ENCODE data around the gene SPEG.

The SPEG gene

GRCh38 chr2:219464286-219465032 is 29.8 kb downstream of the SPEG start:
- DNase-seq: no peak

GRCh38 chr2:219465659-219466561 is 31.3 kb downstream of the SPEG start:
- no peak for DNase-seq

DNA sequence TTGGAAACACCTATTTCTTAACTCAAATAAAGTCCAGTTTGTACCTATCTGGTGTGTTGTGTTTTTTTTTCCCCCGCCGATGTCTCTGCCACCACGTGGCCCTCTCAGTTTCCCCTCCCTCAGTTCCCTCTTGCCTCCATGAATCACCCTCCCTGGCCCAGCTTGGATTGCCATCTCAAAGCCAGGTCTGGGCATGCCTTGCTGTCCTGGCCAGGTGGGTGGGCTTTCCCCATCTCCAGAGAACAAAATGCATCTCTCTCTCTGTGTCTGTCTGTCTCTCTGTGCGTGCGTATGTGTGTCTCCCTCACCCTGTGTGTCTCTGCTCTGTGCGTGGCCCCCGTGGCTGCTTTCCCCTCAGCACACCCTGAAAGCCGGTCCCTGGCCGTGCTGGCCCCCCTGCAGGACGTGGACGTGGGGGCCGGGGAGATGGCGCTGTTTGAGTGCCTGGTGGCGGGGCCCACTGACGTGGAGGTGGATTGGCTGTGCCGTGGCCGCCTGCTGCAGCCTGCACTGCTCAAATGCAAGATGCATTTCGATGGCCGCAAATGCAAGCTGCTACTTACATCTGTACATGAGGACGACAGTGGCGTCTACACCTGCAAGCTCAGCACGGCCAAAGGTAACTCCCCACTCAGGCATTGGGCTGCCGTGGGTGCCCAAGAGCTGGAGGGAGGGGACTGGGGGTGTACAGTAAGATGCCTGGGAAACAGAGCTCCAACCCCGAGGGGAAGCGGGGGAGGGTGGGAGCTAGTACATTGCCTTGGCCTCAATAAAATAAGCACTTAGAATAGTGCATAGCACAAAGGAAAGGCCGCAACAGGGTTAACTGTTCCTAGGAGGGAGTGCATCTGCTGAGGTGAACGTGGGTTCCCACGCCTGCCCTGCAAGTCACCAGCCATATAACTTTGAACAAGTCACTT is 32.4 kb downstream of the SPEG start:
- no peak for DNase-seq

GRCh38 chr2:219467736-219468075 is 33.1 kb downstream of the SPEG start:
- DNase-seq: no peak

- DNase-seq: no peak
These were observed 34.0 kb downstream of the SPEG start for GRCh38 chr2:219468410-219469185.

DNA sequence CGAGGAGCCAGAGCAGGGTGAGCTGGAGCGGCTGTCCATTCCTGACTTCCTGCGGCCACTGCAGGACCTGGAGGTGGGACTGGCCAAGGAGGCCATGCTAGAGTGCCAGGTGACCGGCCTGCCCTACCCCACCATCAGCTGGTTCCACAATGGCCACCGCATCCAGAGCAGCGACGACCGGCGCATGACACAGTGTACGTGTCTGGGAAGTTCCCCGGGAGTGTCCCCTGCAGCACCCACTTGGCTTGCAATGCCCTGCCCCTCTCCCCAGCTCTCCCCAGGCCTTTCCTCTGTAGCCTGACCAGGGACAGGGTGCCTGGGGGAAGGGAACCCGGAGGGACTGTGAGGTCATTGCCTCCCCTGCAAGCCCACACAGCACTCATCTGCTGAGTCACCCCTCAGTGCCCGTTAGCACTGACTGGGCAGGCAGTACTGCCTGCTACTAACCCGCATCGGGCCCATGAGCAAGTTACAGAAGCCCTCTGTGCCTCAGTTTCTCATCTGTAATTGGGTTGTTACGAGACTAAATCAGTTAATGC is 34.6 kb downstream of the SPEG start:
- no peak for DNase-seq

- DNase-seq: no peak
These were observed 35.8 kb downstream of the SPEG start for GRCh38 chr2:219470429-219470828.

GRCh38 chr2:219471476-219472371 is 37.1 kb downstream of the SPEG start:
- no peak for DNase-seq

- no peak for DNase-seq
These were observed 38.1 kb downstream of the SPEG start for GRCh38 chr2:219472629-219473187.

GRCh38 chr2:219473511-219473910 is 38.9 kb downstream of the SPEG start:
- no peak for DNase-seq

DNA sequence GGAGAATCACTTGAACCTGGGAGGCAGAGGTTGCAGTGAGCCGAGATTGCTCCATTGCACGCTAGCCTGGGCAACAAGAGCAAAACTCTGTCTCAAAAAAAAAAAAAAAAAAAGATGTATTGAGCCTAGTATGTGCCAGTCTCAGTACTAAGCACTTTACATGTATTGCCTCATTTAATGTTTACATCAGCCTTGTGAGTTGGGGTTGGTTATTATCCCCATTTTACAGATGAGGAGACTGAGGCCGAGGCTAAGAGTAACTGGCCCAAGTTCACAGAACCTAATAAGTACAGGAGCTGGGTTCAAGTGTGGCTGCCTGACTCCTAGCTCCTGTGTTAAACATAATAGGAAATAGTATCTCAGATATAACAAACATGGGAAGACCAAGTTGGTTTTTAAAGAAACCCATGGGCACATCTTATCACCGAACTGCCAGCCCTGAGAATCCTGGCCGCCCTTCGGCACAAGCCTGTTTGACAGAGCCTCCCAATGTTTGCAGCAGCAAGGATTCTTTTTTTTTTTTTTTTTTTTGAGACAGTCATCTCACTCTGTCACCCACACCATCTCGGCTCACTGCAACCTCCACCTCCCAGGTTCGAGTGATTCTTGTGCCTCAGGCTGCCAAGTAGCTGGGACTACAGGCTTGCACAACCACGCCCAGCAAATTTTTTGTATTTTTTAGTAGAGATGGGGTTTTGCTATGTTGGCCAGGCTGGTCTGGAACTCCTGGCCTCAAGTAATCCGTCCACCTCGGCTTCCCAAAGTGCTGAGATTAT is 39.8 kb downstream of the SPEG start:
- no peak for DNase-seq

GRCh38 chr2:219475278-219475677 is 40.6 kb downstream of the SPEG start:
- no peak for DNase-seq

DNA sequence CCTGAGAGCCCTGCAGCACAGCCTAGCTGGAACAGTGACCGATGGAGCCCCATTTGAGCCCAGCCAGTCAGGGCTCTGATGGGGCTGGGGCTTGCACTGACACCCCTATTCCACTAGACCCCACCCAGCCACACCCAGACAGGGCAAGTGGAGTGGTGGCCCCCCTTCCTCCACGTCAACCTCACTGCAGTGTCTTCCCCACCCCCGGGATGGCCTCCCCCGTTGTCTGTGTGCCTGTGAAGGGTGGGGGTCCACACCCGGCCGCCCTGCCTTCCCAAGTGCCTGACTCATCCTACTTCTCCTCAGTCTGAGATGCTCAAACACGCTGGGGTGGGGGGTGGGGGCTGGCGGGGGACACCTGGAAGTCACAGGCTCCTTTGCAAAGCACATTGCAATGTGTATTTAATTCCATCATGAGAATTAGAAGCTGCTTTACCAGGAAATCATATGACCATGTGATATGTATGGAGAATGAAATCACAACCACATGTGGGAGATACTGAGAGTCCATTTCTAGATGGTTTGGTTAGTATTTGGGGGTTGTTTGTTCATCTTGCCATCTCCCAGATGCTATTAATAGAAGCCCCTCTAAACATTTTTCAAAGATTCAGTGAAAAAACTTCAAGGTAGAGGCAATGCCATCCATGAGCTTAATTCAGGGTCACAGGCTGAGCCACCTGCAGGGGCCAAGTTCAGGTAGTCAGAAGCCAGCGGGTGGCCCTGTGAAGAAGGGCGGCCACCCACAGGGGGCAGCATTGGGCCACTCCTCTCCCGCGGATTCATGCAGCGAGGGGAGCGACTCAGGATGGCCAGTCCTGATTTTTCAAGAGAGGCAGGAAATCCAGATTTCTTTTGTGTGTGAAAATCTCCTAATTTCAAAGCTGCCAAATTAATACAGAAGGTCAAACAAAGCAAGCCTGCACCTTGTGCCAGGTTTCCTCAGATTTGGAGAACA is 41.3 kb downstream of the SPEG start:
- DNase-seq: peak; percentile 9

GRCh38 chr2:219476652-219477151 is 42.1 kb downstream of the SPEG start:
- no peak for DNase-seq

- DNase-seq: no peak
These were observed 42.5 kb downstream of the SPEG start for GRCh38 chr2:219477179-219477578.

- DNase-seq: no peak
These were observed 43.2 kb downstream of the SPEG start for GRCh38 chr2:219477815-219478214.

GRCh38 chr2:219478916-219479315 is 44.3 kb downstream of the SPEG start:
- DNase-seq: no peak

- DNase-seq: no peak
These were observed 45.4 kb downstream of the SPEG start for GRCh38 chr2:219480004-219480403.
